ENCODE measurements around the gene NRL.
A peak's percentile ranks its signal among the peaks of the same experiment; 100 is the strongest.

NRL gene

DNA sequence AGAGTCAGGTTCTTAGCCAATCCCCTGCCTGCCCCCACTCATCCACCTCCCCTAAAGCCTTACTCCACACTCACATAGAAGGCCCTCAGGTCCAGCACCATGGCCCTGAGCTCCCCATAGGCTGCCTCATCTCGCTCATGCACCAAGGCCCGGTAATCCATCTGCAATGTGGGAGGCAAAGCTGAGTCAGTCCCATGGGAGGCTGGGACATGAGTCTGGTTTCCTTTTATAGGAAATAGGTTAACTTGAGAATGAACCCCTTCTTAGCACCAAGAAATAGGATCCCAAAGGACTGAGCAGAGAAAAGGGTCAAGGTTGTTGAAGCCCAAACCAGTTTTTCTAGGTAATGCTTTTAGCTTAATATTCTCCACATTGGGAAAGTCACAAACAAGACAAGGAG lies 28.8 kb upstream of the NRL start:
- DNase-seq, result no peak

DNA sequence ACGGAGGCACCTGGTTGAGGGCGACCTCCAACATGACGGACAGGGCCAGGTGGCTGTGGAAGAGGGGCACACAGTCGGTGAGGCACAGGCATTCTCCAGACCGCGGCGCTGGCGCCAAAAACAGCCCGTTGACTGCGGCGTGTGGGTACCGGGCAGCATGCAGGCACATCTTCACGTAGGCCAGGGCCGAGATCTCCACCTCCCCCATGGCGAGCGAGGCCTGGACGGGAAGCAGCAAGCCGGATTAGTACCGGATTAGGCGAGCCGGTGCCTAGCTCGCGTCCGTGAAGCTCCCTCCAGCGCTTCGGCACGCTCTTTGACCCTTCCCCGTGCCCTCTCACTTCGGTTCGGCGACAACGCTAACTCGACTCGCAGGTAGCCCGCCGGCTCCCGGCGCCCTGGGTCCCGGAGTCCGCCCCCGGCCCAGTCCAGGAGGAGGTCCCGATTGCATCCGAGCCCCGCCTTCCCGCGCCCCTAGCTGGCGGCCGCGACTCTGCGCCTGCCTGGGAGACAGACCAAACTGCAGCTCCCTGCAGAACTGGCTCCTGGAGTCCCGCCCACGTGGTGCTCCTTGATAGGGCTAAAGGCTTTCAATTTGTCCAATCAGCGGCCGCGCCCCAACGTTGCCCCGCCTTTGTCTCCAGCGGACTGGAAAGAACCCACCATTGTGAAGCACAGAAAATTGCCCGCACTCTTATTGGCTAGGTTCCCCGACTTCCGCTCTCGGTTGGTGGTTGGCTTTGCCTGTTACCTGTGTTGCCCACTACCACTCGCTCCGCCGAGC lies 26.5 kb upstream of the NRL start, which contains the start of gene EMC9:
Gene EMC9, minus strand, starts transcription at position 495 of the 784 bp plus-strand sequence. Its CDS starts 287 bp downstream, at position 208.
- DNase-seq, result peak; percentile 100

GRCh38 chr14:24139272-24139934 lies 24.7 kb upstream of the NRL start:
- peak; percentile 21 for DNase-seq

GRCh38 chr14:24138396-24139271 lies 23.9 kb upstream of the NRL start:
- no peak for DNase-seq

- DNase-seq, result no peak
These were observed 23.0 kb upstream of the NRL start for GRCh38 chr14:24137529-24138395.

DNA sequence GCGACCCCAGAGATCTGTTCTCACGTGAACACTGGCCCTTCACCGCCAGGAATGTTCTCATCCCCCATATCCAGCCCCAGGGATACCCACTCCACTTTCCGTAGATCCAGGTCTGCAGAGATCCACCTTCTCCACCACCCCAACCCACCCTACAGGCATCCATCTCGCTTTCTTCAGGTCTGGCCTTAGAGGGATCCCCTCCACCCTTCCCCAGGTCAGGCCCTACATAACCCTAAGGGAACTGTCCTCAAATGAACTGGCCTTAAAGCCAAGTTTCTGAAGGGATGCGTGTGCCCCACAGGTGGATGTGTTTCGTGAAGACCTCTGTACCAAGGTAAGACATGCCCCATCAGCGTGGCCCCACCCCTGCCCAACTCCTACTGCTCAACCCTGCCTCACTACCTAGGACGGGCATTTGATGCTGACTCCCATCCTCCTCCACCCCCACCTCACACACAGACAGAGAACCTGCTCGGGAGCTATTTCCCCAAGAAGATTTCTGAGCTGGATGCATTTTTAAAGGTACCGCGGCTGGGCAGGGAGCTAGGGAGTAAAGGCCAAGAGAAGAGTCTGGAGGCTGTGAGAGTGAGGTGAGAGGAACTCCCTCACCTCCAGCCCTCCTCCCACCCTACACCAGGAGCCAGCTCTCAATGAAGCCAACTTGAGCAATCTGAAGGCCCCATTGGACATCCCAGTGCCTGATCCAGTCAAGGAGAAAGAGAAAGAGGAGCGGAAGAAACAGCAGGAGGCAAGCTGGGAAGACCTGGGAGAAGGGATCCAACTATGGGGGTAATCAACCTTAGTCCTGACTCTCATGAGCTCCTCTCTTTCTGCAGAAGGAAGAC lies 22.2 kb upstream of the NRL start:
- DNase-seq, result peak; percentile 13

DNA sequence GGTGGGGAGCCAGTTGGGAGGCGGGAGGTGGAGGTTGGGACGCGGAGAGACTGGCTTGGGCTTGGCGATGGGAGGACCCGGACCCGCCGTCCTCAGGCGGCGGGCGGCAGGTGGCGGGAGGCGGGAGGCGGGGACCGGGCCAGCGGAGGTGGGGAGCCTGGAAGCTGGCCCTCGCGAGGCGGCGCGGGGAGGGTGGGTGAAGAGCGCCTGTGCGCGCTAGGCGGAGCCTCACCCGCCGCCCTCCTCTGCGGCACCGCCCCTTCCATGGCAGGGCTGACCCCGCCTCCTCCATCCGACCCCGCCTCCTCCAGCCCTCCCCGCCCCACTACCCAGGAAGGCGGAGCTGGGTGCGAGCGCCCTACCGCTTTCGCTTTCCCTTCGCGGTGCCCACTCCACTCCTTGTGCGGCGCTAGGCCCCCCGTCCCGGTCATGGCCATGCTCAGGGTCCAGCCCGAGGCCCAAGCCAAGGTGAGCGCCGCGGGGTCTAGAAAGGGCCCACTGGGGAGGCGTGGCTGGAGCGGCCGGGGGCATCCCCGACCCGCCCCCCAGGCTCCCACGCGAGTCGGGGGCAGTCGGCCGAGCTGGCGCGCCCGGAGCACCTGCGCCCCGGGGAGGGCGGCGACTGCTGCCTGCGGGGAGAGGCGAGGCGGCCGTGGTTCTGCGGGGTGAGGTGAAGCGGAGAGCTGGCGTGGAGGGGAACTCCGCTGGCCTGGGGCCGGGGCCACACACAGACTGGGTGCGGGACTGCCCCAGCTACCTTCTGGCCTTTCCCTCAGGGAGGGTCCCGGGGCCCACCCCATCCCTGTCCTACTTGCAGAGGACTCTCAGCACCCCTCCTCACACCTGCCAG lies 21.3 kb upstream of the NRL start, which contains the start of gene PSME1:
Gene PSME1, plus strand, starts transcription at position 361 of the 850 bp plus-strand sequence. Its CDS starts 69 bp downstream, at position 430.
- DNase-seq, result peak; percentile 98

DNA sequence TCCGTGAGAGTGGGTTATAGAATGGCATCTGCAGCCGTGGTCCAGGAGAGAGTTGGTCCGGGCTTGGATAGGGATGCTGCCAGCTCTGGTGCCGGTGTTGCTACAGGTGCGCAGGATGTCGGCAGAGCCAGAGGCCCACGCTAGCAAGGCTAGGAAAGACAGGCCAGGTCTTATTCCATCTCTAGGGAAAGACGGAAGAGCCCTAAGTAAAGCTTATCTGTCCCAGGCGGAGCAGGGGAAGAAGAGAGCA lies 20.8 kb upstream of the NRL start:
- DNase-seq, result no peak

GRCh38 chr14:24133735-24134134 lies 19.0 kb upstream of the NRL start:
- DNase-seq, result no peak

DNA sequence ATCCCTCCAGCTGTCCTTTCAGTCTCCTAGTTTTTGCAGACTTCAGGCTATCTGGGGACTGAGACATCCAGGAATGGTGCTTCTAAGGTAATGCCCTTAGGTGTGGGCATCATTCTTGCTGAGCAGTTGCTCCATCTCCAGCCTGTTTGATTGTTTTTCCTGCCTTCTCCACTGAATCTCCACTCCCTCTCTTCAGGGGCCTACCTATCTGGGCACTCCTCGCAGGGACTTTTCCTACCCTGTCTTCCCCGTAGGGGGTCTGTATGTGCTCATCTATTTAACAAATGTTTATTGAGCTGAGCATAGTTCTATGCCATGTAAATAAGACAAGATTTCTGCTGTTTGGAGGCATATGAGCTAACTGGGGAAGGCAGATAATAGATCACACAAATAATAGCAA lies 18.2 kb upstream of the NRL start:
- no peak for DNase-seq

DNA sequence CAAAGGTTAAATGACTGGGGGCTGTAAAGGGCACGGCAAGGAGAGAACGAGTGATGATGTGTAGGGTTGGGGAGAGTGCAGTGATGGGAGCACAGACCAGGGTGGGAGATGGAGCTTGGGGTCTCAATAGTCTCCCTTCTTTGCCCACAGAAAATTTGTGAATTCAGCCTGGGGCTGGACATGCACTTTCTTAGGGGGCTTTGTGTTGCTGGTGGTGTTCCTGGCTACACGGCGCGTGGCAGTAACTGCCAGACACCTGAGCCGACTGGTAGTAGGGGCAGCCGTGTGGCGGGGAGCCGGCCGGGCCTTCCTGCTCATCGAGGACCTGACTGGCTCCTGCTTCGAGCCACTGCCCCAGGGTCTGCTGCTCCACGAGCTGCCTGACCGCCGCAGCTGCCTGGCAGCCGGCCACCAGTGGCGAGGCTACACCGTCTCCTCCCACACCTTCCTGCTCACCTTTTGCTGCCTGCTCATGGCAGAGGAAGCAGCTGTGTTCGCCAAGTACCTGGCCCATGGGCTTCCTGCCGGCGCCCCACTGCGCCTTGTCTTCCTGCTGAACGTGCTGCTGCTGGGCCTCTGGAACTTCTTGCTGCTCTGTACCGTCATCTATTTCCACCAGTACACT lies 17.4 kb upstream of the NRL start:
- peak; percentile 94 for DNase-seq

DNA sequence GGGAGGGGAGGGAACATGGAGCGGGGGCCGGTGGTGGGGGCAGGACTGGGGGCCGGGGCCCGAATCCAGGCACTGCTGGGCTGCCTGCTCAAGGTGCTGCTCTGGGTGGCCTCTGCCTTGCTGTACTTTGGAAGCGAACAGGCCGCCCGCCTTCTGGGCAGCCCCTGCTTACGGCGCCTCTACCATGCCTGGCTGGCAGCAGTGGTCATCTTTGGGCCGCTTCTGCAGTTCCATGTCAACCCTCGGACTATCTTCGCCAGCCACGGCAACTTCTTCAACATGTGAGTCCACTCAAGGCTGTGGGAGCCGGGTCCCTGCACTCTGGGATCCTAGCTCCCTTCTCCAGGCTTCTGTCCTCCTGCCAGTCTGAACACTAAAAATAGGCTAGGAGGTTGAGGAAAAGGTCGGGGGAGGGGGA lies 16.8 kb upstream of the NRL start:
- DNase-seq, result no peak

DNA sequence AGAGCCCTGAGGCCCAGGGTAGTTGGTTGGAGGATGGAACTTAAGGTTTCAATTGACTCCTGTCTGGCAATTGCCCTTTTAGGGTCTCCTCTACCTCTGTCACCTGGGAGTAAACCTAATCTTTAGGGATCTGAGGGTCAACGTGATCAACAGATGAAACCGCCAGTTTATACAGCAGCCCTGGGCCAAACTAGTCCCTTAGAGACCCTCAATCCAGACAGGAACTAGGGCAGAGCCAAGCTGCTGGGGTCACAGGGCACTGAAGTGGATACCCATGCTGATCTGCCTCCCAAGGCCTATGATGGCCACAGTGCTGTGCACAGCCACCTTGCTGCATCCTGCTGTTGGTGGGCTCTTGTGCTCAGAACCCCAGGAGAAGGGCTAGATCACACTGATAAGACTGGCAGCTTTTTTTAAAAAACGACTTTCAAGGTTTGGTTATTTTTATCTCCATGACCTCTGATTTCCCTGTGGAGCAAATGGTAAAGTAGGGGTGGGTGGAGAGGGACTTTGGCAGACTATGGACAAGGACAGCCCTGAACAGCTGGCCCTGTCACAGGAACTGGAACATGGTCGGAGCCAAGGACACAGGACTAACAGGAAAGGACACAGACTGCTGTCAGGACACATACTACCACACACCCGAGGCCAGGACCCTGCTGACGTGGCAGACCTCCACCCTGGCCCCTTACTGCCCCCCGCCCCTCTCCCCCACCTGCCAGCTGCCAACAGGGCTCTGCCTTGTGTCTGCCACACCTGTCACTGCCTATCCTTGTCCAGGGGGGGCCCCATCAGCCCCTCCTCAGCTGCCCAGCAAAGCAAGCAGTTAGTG lies 16.2 kb upstream of the NRL start:
- DNase-seq, result no peak

DNA sequence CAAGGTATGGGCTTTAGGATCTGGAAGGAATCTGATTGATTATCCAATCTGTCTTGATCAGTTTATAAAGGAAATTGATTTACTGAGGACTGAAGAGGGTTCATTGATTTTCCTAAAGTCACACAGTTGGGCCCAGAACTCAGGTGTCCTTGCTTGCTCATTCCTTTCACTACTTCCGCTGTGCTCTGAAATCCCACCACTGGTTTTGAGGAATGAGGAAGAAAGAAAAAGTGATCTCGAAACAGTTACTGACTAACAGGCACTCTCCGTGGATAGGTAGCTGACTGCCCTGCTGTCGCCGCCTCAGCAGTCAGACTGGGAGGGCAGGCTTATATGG lies 15.6 kb upstream of the NRL start, which contains the start of gene FITM1:
Gene FITM1, plus strand, starts transcription at position 280 of the 337 bp plus-strand sequence. CDS start 905 bp downstream, outside the sequence.
- no peak for DNase-seq

GRCh38 chr14:24129410-24129998 lies 14.8 kb upstream of the NRL start:
- DNase-seq, result no peak

GRCh38 chr14:24127673-24128072 lies 12.9 kb upstream of the NRL start:
- no peak for DNase-seq

DNA sequence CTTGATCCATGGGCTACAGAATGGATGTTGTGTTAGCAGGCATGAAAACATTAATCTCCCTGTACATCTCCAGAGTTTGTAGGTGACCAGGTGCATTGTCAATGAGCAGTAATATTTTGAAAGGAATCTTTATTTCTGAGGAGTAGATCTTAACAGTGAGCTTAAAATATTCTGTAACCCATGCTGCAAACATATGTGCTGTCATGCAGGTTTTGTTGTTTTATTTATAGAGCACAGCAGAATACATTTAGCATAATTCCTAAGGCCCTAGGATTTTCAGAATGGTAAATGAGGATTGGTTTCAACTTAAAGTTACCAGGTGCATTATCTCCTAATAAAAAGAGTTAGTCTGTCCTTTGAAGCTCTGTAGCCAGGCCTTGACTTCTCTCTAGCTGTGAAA lies 12.2 kb upstream of the NRL start:
- no peak for DNase-seq

All from NCI-H69 (cell line).